BLaER1 (cell line): ENCODE data around the gene CARD16.
"Not testable (repeated sequence)": the region's sequence is repeated elsewhere in the genome, so short reads cannot be mapped to it uniquely, and the experiment has no call there.

ENCODE experiments used
- H3K27ac ChIP-seq: shearing (Covaris generic); formaldehyde crosslinking; 2 replicates; pipeline ENCODE4 v1.8.1; 2022
- H3K27me3 ChIP-seq: shearing (Covaris generic); formaldehyde crosslinking; 2 replicates; pipeline ENCODE4 v1.8.1; 2022
- H3K36me3 ChIP-seq: shearing (Covaris generic); formaldehyde crosslinking; 2 replicates; pipeline ENCODE4 v1.8.1; 2022
- H3K4me1 ChIP-seq: shearing (Covaris generic); formaldehyde crosslinking; 2 replicates; pipeline ENCODE4 v1.8.1; 2022
- H3K4me2 ChIP-seq: shearing (Covaris generic); formaldehyde crosslinking; 2 replicates; pipeline ENCODE4 v1.8.1; 2022
- H3K4me3 ChIP-seq: shearing (Covaris generic); formaldehyde crosslinking; 2 replicates; pipeline ENCODE4 v1.8.1; 2022
- H3K9ac ChIP-seq: shearing (Covaris generic); formaldehyde crosslinking; 2 replicates; pipeline ENCODE4 v1.8.1; 2022
- H3K9me3 ChIP-seq: shearing (Covaris generic); formaldehyde crosslinking; 2 replicates; pipeline ENCODE4 v1.8.1; 2022
- H4K20me1 ChIP-seq: shearing (Covaris generic); formaldehyde crosslinking; 2 replicates; pipeline ENCODE4 v1.8.1; 2022
- Cebpa-rat ChIP-seq: shearing (Covaris generic); IDR thresholded peaks from 2 replicates; pipeline ENCODE4 v1.8.1; 2022

Gene CARD16

GRCh38 chr11:105071089-105071732, 26.1 kb upstream of the CARD16 start:
- H3K4me2 ChIP-seq, result no peak overlapping the region

GRCh38 chr11:105070306-105070705, 25.2 kb upstream of the CARD16 start:
- H3K9ac ChIP-seq, result no peak overlapping the region
- no peaks in the 10 kb centered on the region for H3K4me1 ChIP-seq
- no peaks in the 10 kb centered on the region for H3K27me3 ChIP-seq
- no peak overlapping the region for H3K27ac ChIP-seq
- no peak overlapping the region for H3K4me2 ChIP-seq
- H3K4me3 ChIP-seq, result no peak overlapping the region
- no peak for TF ChIP-seq Cebpa-rat
- H3K9me3 ChIP-seq, result no peaks in the 10 kb centered on the region
- no peaks in the 10 kb centered on the region for H4K20me1 ChIP-seq
- H3K36me3 ChIP-seq, result no peaks in the 10 kb centered on the region

More at GRCh38 chr11:105071089-105071732, 26.1 kb upstream of the CARD16 start:
- H3K9me3 ChIP-seq, result no peaks in the 10 kb centered on the region
- H3K9ac ChIP-seq, result no peak overlapping the region
- H3K27me3 ChIP-seq, result no peaks in the 10 kb centered on the region
- no peaks in the 10 kb centered on the region for H3K36me3 ChIP-seq
- no peak overlapping the region for H3K4me3 ChIP-seq
- no peak overlapping the region for H3K27ac ChIP-seq
- H4K20me1 ChIP-seq, result no peaks in the 10 kb centered on the region
- TF ChIP-seq Cebpa-rat, result no peak
- H3K4me1 ChIP-seq, result no peaks in the 10 kb centered on the region

- H3K4me2 ChIP-seq, H4K20me1 ChIP-seq, H3K4me1 ChIP-seq, H3K36me3 ChIP-seq, H3K27me3 ChIP-seq, H3K4me3 ChIP-seq, H3K9me3 ChIP-seq, H3K9ac ChIP-seq, H3K27ac ChIP-seq: not testable (repeated sequence)
Measured at GRCh38 chr11:105069749-105070148, 24.6 kb upstream of the CARD16 start.

GRCh38 chr11:105063245-105063941, 18.3 kb upstream of the CARD16 start:
- H3K4me3 ChIP-seq, H3K27me3 ChIP-seq, H3K4me2 ChIP-seq, H3K9ac ChIP-seq, H3K4me1 ChIP-seq, H3K9me3 ChIP-seq, H3K36me3 ChIP-seq, H4K20me1 ChIP-seq, H3K27ac ChIP-seq: not testable (repeated sequence)

- Histone ChIP-seq H3K4me2 (no peak overlapping the region), H3K27me3 (no peaks in the 10 kb centered on the region), H3K27ac (no peak overlapping the region), H4K20me1 (no peaks in the 10 kb centered on the region), H3K4me1 (no peaks in the 10 kb centered on the region), H3K9ac (no peak overlapping the region), H3K36me3 (no peaks in the 10 kb centered on the region), H3K4me3 (no peak overlapping the region), H3K9me3 (no peaks in the 10 kb centered on the region)
- TF ChIP-seq Cebpa-rat, result no peak
Measured at GRCh38 chr11:105057432-105057831, 12.3 kb upstream of the CARD16 start.

GRCh38 chr11:105056446-105056845, 11.3 kb upstream of the CARD16 start:
- no peak for TF ChIP-seq Cebpa-rat
- no peak overlapping the region for H3K27ac ChIP-seq
- no peaks in the 10 kb centered on the region for H3K9me3 ChIP-seq
- no peak overlapping the region for H3K9ac ChIP-seq
- H3K27me3 ChIP-seq, result no peaks in the 10 kb centered on the region
- H3K36me3 ChIP-seq, result no peaks in the 10 kb centered on the region
- no peaks in the 10 kb centered on the region for H4K20me1 ChIP-seq
- H3K4me3 ChIP-seq, result no peak overlapping the region
- H3K4me1 ChIP-seq, result no peaks in the 10 kb centered on the region
- no peak overlapping the region for H3K4me2 ChIP-seq

GRCh38 chr11:105054723-105055493, 9.8 kb upstream of the CARD16 start:
- no peaks in the 10 kb centered on the region for H3K27me3 ChIP-seq
- no peaks in the 10 kb centered on the region for H4K20me1 ChIP-seq
- no peak overlapping the region for H3K9ac ChIP-seq
- H3K4me3 ChIP-seq, result no peak overlapping the region
- H3K4me1 ChIP-seq, result no peaks in the 10 kb centered on the region
- H3K4me2 ChIP-seq, result no peak overlapping the region
- no peak for TF ChIP-seq Cebpa-rat
- H3K36me3 ChIP-seq, result no peaks in the 10 kb centered on the region
- H3K9me3 ChIP-seq, result no peaks in the 10 kb centered on the region
- H3K27ac ChIP-seq, result no peak overlapping the region

- no peak overlapping the region for H3K27ac ChIP-seq
- H3K9ac ChIP-seq, result no peak overlapping the region
- no peak overlapping the region for H3K4me2 ChIP-seq
- no peaks in the 10 kb centered on the region for H3K9me3 ChIP-seq
- H4K20me1 ChIP-seq, result no peaks in the 10 kb centered on the region
- no peak for TF ChIP-seq Cebpa-rat
- no peaks in the 10 kb centered on the region for H3K27me3 ChIP-seq
- no peaks in the 10 kb centered on the region for H3K36me3 ChIP-seq
- H3K4me3 ChIP-seq, result no peak overlapping the region
- no peaks in the 10 kb centered on the region for H3K4me1 ChIP-seq
Measured at GRCh38 chr11:105052487-105052886, 7.4 kb upstream of the CARD16 start.

- H3K4me2 ChIP-seq, result no peak overlapping the region
- no peak overlapping the region for H3K9ac ChIP-seq
- H3K9me3 ChIP-seq, result no peaks in the 10 kb centered on the region
- no peak for TF ChIP-seq Cebpa-rat
- H4K20me1 ChIP-seq, result no peaks in the 10 kb centered on the region
- no peaks in the 10 kb centered on the region for H3K4me1 ChIP-seq
- H3K4me3 ChIP-seq, result no peak overlapping the region
- H3K36me3 ChIP-seq, result no peaks in the 10 kb centered on the region
- H3K27ac ChIP-seq, result no peak overlapping the region
- H3K27me3 ChIP-seq, result no peaks in the 10 kb centered on the region
Measured at GRCh38 chr11:105051559-105051958, 6.4 kb upstream of the CARD16 start.

GRCh38 chr11:105049481-105049880, 4.3 kb upstream of the CARD16 start:
- H3K9me3 ChIP-seq, result no peaks in the 10 kb centered on the region
- H3K4me3 ChIP-seq, result no peak overlapping the region
- H3K27ac ChIP-seq, result no peak overlapping the region
- no peaks in the 10 kb centered on the region for H3K36me3 ChIP-seq
- H3K27me3 ChIP-seq, result no peaks in the 10 kb centered on the region
- H3K9ac ChIP-seq, result no peak overlapping the region
- no peak for TF ChIP-seq Cebpa-rat
- no peaks in the 10 kb centered on the region for H4K20me1 ChIP-seq
- no peak overlapping the region for H3K4me2 ChIP-seq
- H3K4me1 ChIP-seq, result no peaks in the 10 kb centered on the region
